HL-60/S4 treated with phorbol 12-myristate 13-acetate at 8.2 ng/mL for 4 days and 3 days (cell line): Measurements from ENCODE around the gene ABCC10.
"Not testable (repeated sequence)": the region's sequence is repeated elsewhere in the genome, so short reads cannot be mapped to it uniquely, and the experiment has no call there.

Source experiments
- in situ Hi-C: fragments of 300-500 bp; cut with MboI; formaldehyde crosslinking; loops from 2 replicates; pipeline ENCODE4 v1.15.0; 2022; ENCODE audit warnings: low sequenced_read_pairs

ABCC10 gene, protein sequence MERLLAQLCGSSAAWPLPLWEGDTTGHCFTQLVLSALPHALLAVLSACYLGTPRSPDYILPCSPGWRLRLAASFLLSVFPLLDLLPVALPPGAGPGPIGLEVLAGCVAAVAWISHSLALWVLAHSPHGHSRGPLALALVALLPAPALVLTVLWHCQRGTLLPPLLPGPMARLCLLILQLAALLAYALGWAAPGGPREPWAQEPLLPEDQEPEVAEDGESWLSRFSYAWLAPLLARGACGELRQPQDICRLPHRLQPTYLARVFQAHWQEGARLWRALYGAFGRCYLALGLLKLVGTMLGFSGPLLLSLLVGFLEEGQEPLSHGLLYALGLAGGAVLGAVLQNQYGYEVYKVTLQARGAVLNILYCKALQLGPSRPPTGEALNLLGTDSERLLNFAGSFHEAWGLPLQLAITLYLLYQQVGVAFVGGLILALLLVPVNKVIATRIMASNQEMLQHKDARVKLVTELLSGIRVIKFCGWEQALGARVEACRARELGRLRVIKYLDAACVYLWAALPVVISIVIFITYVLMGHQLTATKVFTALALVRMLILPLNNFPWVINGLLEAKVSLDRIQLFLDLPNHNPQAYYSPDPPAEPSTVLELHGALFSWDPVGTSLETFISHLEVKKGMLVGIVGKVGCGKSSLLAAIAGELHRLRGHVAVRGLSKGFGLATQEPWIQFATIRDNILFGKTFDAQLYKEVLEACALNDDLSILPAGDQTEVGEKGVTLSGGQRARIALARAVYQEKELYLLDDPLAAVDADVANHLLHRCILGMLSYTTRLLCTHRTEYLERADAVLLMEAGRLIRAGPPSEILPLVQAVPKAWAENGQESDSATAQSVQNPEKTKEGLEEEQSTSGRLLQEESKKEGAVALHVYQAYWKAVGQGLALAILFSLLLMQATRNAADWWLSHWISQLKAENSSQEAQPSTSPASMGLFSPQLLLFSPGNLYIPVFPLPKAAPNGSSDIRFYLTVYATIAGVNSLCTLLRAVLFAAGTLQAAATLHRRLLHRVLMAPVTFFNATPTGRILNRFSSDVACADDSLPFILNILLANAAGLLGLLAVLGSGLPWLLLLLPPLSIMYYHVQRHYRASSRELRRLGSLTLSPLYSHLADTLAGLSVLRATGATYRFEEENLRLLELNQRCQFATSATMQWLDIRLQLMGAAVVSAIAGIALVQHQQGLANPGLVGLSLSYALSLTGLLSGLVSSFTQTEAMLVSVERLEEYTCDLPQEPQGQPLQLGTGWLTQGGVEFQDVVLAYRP (N-terminal part only)

GRCh38 chr6:43427406-43428111, at the start of gene ABCC10:
TSS of gene ABCC10 (plus strand) at chr6:43427541. CDS start at chr6:43427979, 438 bp downstream.
- in situ Hi-C loops: no loop called here

- in situ Hi-C loops: no loop called here
Observed at GRCh38 chr6:43377710-43378229, 49.6 kb upstream of the ABCC10 start.

DNA sequence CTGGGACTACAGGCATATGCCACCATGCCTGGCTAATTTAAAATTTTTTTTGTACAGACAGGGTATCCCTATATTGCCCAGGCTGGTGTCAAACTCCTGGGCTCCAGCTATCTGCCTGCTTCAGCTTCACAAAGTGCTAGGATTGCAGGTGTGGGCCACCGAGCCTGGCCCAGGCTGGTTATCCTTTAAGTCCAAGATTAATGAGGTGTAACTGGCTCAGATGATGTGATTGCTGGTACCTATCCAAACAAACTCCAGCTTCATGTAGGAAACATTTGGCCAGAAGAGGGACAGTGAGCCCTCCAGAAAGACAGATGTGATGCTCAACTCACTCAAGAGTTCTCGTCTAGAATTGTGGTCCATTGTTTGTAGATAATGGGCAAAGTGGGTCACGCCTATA, 48.7 kb upstream of the ABCC10 start:
- in situ Hi-C loops: no loop called here

DNA sequence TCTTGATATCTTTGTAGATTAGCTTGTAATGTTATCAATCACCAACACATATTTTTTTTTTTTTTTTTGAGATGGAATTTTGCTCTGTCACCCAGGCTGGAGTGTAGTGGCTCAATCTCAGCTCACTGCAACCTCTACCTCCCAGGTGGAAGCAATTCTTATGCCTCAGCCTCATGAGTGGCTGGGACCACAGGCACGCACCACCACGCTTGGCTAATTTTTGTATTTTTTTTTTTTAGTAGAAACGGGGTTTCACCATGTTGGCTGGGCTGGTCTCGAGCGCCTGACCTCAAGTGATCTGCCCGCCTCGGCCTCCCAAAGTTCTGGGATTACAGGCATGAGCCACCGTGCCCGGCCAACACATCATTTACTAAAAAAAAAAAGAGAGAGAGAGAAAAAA, 46.5 kb upstream of the ABCC10 start:
- in situ Hi-C loops: not testable (repeated sequence)

GRCh38 chr6:43383021-43383667, 44.2 kb upstream of the ABCC10 start:
- in situ Hi-C loops: no loop called here

- in situ Hi-C loops: no loop called here
Observed at GRCh38 chr6:43386492-43386891, 40.8 kb upstream of the ABCC10 start.

DNA sequence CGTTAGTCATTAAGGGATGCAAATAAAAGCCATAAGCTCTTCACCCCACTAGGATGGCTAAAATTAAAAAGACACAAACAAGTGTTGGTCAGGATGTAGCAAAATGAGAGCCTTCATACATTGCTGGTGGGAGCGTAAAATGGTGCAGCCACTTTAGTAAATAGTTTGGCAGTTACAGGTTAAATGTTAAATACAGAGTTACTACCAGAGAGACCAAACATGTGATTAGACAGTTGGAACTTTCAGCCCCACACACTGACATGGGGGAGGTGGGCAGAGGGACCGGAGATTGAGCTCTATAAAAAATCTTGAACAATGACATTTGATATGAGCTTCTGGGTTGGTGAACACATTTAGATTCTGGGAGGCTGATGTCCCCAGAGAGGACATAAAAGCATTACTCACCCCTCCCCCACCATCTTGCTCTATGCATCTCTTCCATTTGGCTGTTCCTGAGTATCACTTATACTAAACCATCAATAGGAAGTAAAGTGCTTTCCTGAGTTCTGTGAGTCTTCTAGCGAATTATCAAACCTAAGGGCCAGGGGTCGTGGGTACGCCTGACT, 37.5 kb upstream of the ABCC10 start:
- in situ Hi-C loops: no loop called here

DNA sequence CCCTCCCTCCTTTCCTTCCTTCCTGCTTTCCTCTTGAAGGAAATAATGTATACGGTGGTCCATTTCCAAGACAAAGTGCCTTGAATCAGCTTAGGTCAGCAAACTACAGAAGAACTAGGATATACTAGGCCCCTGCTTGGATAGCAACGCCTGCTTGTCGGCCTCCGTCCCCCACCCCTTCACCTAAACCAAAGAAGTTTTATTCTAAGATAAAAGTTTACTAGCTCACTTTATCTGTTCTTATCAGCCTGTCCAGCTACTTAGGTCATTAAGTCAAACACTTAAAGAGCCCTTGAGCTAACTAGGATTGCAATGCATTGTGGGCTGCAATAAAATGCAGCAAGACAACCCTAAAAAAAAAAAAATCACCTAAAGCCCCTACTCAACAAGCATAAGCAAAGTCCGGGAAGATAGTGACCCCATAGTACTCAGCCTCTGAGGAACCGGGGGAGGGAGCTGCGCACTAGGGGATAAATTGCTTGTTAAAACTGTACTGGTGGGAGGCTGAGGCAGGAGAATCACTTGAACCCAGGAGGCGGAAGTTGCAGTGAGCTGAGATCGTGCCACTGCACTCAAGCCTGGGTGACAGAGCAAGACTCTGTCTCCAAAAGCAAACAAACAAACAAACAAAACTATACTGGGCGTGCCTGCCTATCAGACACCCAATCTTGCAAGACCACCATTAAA, 36.4 kb upstream of the ABCC10 start:
- in situ Hi-C loops: not testable (repeated sequence)

DNA sequence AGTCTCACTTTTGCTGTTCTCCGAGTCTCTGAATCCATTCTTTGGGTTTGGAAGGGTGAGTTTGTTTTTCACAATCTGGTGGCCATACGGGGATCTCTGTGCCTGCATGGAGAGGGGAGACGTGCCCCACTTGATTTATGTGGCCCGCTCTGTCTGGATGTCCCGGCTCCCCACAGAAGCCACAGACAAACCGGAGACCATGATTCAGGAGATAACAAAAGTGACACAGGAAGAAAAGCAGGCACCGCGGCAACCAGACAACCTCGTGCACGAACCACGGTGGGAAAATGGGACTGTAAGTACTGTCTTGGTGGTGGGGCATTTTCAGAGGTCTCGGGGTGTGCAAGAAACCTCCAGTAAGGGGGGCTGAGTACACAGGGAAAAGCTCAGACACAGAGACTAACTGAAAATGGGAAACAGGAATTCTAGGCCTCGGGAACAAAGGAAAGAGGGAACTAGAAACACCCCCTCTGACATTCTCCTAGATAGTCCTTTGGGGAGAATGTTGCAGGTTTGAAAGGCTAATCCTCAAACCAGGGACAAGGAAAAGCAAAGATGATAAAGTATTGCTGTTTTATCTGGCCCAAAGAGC, 35.8 kb upstream of the ABCC10 start:
- in situ Hi-C loops: no loop called here

GRCh38 chr6:43393133-43393532, 34.2 kb upstream of the ABCC10 start:
- in situ Hi-C loops: not testable (repeated sequence)

DNA sequence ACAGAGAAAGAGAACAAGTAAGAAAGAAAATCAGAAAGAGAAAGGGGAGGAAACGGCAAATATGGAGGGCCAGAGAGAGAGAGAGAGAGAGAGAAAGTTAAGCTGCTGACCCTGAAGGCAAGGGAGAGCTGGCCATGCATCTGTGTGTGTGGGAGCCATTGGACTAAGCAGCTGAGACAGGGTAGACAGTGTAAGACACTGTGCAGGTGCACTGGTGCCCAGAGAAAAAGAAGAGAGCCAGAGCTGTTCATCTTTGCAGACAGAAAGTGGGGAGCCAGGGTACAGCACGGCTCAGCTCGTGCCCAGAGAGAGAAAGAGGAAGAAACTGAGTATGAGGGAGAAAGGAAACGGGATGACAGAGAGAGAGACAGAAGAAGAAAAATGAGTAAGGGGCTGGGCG, 33.7 kb upstream of the ABCC10 start:
- in situ Hi-C loops: no loop called here

DNA sequence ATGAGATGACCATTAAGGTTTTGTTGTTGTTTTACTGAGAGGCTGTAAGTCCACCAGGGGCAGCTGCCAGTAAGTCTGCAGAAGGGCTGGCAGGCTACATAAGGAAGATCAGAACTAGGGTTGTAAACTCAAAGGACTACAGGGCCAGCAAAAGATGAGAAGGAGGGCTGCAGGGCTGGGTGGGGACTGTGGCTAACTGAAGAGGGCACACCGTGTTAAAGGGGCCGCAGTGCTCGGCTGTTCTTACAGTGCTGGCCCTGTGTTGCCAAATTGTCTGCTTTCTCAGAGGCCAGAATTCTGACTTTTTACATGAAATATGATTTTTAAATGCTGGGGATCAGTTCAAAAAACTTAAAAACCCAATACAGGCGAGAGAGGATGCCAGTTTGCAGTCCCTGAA, 32.4 kb upstream of the ABCC10 start:
- in situ Hi-C loops: no loop called here

DNA sequence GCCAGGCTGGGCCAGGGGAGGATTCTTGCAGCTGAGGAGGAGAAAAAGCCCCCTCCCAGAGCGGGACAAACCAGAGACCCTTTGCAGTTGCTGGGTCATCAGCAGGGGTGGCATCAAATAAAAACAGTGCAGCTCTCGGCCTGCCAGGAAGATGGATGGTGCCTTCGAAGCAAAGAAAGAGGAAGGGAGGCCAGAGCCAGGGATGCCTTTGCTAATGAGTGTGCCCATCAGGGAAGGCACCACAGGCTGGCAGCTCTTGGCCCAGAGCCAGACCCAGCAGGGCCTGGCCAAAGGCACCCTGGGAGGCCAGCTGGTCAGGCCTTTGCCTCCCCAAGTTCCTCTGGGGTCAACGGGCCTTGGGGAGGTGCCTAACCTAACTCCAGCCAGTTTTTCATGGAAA, 31.6 kb upstream of the ABCC10 start:
- in situ Hi-C loops: no loop called here

GRCh38 chr6:43396408-43397149, 30.8 kb upstream of the ABCC10 start:
- in situ Hi-C loops: no loop called here

DNA sequence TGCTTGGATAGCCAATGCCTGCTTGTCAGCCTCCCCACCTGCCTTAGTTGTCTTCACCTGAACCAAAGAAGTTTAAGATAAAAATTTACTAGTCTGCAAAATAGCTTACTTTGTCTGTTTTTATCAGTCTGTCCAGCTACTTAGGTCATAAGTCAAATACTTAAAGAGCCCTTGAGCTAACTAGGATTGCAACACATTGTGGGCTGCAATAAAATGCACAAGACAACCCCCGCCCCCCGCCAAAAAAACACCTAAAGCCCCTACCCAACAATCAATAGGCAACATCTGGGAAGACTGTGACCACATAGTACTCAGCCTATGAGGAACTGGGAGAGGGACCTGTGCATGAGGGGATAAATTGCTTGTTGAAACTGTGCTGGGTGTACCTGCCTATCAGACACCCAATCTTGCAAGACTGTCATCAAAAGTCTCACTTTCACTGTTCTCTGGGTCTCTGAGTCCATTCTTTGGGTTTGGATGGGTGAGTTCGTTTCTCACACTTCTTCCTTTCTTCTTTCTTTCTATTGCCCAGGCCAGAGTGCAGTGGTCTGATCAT, 27.3 kb upstream of the ABCC10 start:
- in situ Hi-C loops: no loop called here

- in situ Hi-C loops: no loop called here
Observed at GRCh38 chr6:43401730-43402129, 25.6 kb upstream of the ABCC10 start.

DNA sequence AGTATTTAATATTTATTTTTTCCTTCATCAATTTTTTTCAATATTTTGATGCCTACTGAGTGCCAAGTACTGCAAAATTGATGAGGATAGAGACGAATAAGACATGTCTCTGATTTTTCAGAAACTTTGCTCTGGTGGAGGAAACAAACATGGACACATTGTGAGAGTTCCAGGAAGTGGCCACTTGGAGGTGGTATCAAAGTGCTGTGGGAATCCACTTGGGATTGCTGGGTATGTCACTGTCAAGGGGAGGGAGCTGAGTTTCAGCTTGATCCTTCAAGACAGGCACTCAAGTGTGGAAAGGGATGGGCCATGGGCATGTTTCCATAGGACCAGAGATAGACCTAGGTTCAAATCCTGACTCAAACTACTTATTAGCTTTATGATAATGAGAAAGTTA, 24.5 kb upstream of the ABCC10 start:
- in situ Hi-C loops: no loop called here

GRCh38 chr6:43405354-43405753, 22.0 kb upstream of the ABCC10 start:
- in situ Hi-C loops: no loop called here
